CD4-positive, alpha-beta T cell treated with Interleukin-17A for 1 hour (primary cell): ENCODE measurements around the gene KLHDC2.
"Not testable (repeated sequence)": the region's sequence is repeated elsewhere in the genome, so short reads cannot be mapped to it uniquely, and the experiment has no call there.

ENCODE experiments used
- DNase-seq: peaks from one replicate; pipeline ENCODE4 v3.0.0-alpha.2; 2020

Gene KLHDC2

DNA sequence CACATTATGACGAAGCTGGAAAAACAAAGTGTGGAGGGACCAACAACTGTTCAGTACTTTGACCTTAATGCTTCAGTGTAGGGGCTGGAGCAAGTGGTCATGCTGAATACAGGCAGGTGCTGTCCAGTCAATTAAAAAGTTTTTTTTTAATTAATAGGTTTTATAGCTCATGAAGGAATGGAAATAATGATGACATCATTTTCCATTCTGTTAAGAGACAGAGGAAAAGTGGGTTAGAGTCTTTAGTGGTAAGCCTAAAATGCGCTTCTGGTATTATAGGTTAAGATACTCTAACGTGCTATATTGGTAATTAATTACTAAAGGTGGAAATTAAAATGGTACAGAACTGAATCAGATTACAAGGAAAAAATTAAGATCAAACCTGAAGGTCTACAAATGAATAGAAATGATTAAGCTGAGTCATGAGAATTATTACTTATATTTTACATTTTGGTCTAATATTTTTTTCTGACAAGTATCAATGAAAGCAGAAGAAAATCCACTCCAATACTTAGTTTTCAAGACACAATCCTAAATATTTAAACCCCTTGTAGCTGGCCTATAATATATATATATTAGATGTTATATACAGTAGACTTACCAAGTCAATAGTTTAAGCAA, 15.6 kb downstream of the KLHDC2 start:
- DNase-seq, result no peak

DNA sequence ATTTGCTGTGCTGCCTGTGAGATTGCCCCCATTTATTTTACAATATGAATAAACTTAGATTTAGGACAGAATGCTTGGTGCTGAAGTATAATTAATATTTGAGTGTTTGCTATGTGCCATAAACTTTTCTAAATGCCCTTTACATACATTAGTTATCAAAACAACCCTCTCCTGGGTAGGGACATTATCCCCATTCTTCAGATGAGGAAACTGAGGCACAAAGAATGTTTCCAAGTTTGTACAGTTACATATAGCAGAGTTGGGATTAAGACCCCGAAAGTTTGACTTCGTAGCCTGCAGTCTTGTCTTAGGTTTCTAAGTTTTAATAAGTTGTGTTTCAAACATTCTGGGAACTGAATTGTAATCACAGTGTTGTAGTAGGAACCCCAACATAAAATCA, 18.4 kb downstream of the KLHDC2 start:
- no peak for DNase-seq

DNA sequence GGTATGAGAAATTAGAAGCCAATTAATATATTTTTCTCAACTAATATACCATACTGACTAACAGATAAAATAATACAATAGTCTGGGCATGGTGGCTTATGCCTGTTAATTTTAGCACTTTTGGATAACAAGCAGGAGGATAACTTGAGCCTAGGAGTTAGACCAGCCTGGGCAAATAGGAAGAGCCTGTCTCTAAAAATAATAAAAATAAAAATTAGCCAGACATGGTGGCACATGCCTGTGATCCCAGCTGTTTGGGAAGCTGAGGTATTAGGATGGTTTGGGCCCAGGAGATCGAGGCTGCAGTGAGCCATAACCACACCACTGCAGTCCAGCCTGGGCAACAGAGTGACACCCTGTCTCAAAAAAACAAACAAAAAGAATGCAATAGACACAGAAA, 24.7 kb downstream of the KLHDC2 start:
- no peak for DNase-seq

DNA sequence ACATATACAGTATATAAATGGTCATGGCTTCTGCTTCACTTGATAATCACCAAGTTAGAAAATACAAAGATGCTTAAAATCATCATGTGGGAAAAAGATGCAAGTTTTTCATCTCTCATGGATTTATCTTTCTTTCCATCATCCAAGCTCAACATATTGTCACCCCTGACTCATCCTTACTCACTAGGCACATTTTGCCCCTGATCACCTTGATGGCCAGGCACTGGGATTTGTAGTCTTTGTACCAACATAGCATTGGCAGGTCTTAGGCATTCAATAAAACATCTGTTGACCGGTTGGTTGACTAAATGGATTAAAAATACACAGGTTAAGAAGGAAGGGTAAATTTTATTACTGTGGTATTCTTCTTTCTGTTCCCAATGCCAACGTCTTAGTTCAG, 28.1 kb downstream of the KLHDC2 start:
- DNase-seq, result no peak

DNA sequence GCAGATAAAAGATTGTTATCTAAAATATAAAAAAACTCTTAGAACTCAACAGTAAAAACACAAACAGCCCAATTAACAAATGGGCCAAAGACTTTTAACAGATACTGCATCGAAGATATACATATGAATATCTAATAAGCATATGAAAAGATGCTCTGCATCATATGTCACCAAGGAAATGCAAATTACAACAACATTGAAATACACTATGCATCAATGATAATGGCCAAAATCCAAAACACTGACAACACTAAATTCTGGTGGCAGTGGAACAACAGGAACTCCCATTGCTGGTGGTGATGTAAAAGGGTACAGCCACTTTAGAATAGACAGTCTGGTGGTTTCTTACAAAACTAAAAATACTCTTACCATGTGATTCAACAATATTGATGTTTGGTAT, 40.8 kb downstream of the KLHDC2 start:
- DNase-seq, result no peak

DNA sequence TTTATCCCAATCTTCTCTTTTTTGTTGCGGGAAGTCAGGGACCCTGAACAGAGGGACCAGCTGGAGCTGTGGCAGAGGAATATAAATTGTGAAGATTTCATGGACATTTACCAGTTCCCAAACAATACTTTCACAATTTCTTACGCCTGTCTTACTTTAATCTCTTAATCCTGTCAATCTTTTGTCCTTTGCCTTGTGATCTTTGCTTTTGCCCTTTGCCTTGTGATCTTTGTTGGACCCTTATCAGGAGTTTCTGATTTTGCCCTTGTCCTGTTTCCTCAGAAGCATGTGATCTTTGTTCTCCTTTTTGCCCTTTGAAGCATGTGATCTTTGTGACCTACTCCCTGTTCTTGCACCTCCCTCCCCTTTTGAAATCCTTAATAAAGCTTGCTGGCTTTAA, 48.2 kb downstream of the KLHDC2 start:
- not testable (repeated sequence) for DNase-seq

DNA sequence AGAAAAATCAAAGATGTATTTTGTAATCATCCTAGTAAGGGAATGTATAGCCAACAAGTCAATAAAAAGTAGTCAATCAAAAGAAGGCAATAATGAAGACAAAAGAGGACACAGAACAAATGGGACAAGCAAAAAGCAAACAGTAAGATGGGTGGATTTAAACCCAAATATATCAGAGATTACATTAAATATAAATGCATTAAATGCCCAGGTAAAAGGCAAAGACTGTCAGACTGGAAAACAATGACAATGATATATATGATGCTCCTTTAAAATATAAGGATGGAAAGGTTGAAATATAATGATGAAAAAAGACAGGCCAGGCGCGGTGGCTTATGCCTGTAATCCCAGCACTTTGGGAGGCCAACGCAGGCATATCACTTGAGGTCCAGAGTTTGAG, 48.9 kb downstream of the KLHDC2 start:
- no peak for DNase-seq

DNA sequence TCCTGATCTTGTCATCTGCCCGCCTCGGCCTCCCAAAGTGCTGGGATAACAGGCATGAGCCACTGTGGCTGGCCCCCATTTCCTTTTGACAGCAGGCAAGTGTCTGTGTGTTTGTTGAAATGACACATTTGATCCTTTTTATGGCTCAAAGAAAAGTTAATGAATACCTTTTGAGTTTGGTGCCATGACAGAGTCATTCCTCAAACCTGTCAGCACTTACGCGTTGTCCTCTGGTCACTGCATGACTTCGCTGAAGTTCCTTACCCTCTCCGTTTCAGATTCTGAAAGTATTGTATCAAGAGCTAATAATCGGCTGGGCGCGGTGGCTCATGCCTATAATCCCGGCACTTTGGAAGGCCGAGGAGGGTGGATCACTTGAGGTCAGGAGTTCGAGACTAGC, 52.2 kb downstream of the KLHDC2 start:
- DNase-seq, result no peak

DNA sequence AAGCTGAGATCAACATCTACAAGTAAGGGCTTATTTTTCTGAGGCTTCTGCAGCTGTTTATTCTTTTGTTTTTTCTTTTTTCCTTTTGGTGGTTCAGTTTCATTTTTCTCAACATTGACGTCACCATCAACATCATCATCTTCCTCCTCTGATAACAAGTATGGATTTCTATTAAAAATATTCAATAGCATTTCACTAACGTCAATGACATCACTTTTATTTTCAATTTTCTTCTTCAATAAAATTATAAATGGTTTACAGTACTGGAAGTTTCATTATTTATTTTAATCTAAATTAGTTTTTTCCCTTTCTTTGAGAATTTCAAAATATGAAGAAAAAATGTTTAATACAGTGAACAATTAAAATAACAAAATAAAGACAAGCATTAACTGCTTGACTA, 60.7 kb downstream of the KLHDC2 start:
- no peak for DNase-seq
